HepG2 (cell line): Measurements from ENCODE around the gene SYS1. TPM values are rescaled to one million over a fixed set of nuclear protein-coding genes. Genes with fewer than 3 reads are reported as not detected.

ENCODE experiments used
- ARID5B ChIP-seq: IDR thresholded peaks from 2 replicates; pipeline ENCODE4 v1.4.0; 2020; ENCODE audit warnings: mild to moderate bottlenecking, missing genetic modification reagents
- ARNTL ChIP-seq: sonication (generic); formaldehyde crosslinking; IDR thresholded peaks from 2 replicates; pipeline ENCODE4 v1.4.0; 2020; ENCODE audit warnings: mild to moderate bottlenecking, missing genetic modification reagents
- BRF2 ChIP-seq: sonication (generic); formaldehyde crosslinking; IDR thresholded peaks from 2 replicates; pipeline ENCODE4 v1.8.1; 2022; ENCODE audit warnings: mild to moderate bottlenecking, missing genetic modification reagents
- CHCHD3 ChIP-seq: sonication (generic); formaldehyde crosslinking; IDR thresholded peaks from 2 replicates; pipeline ENCODE4 v1.8.0; 2022; ENCODE audit warnings: mild to moderate bottlenecking, missing genetic modification reagents, moderate library complexity
- EP300 ChIP-seq, 3 experiments: sonication (generic) in 1 of 3; formaldehyde crosslinking in 1 of 3; IDR thresholded peaks; 2 replicates each; pipeline versions ENCODE4 v1.5.1 to v1.6.1; 2011 to 2020; ENCODE audit warnings: low read depth in 2 of 3, low read length in 2 of 3, borderline replicate concordance in 1 of 3, improper control_type of control experiment in 1 of 3, mild to moderate bottlenecking in 1 of 3, missing genetic modification reagents in 1 of 3, moderate library complexity in 1 of 3
- FOXP4 ChIP-seq: sonication (generic); formaldehyde crosslinking; IDR thresholded peaks from 2 replicates; pipeline ENCODE4 v1.4.0; 2020; ENCODE audit warnings: missing genetic modification reagents
- HDAC6 ChIP-seq: fragments of 200-600 bp; sonication (generic); IDR thresholded peaks from 2 replicates; pipeline ENCODE4 v1.7.0; 2017; ENCODE audit warnings: mild to moderate bottlenecking, antibody characterized with exemption, low read length, low read depth
- PBX2 ChIP-seq: IDR thresholded peaks from 2 replicates; pipeline ENCODE4 v1.6.1; 2016; ENCODE audit warnings: control low read depth
- RFX5 ChIP-seq: IDR thresholded peaks from 2 replicates; pipeline ENCODE4 v1.6.1; 2011; ENCODE audit warnings: low read depth, low read length, improper control_type of control experiment
- SPEN ChIP-seq: sonication (generic); formaldehyde crosslinking; IDR thresholded peaks from 2 replicates; pipeline ENCODE4 v1.5.1; 2020; ENCODE audit warnings: low read depth, mild to moderate bottlenecking, missing genetic modification reagents
- SRSF9 ChIP-seq: fragments of 200-400 bp; formaldehyde crosslinking; IDR thresholded peaks from 2 replicates; pipeline ENCODE4 v1.6.1; 2018; ENCODE audit warnings: borderline replicate concordance, mild to moderate bottlenecking, low read depth, low read length; ENCODE audit not compliant: insufficient read depth, poor library complexity, severe bottlenecking
- TOPORS ChIP-seq: sonication (generic); formaldehyde crosslinking; IDR thresholded peaks from 2 replicates; pipeline ENCODE4 v1.8.0; 2023; ENCODE audit warnings: mild to moderate bottlenecking, missing genetic modification reagents
- ZBTB10 ChIP-seq: sonication (generic); formaldehyde crosslinking; IDR thresholded peaks from 2 replicates; pipeline ENCODE4 v1.4.0; 2020; ENCODE audit warnings: missing genetic modification reagents, borderline replicate concordance
- ZFP37 ChIP-seq: sonication (generic); formaldehyde crosslinking; IDR thresholded peaks from 2 replicates; pipeline ENCODE4 v1.4.0; 2020; ENCODE audit warnings: missing genetic modification reagents, borderline replicate concordance
- ZSCAN30 ChIP-seq: sonication (generic); formaldehyde crosslinking; IDR thresholded peaks from 2 replicates; pipeline ENCODE4 v1.5.0; 2020; ENCODE audit warnings: mild to moderate bottlenecking, missing genetic modification reagents
- polyA plus RNA-seq, 8 experiments: library from polyadenylated mRNA; depleted of rRNA in 3 of 8; stranded (reverse) in 7 of 8; unstranded in 1 of 8; fragments of >200 nt; fragmentation: Illumina TruSeq in 4 of 8; extraction: Trizol in 4 of 8; gene quantifications; 2 replicates each; pipeline versions ENCODE4 v1.2.1 to v1.2.3, GENCODE V29; 2011 to 2016; ENCODE audit warnings: low read depth in 4 of 8, missing spikeins in 1 of 8, mixed read lengths in 1 of 8; ENCODE audit not compliant: insufficient read depth in 1 of 8
- total RNA-seq, 5 experiments: library from RNA; depleted of rRNA; stranded (reverse); fragments of >200 nt; fragmentation: Illumina TruSeq; extraction: Trizol; gene quantifications; 2 replicates each; pipeline ENCODE4 v1.2.3, GENCODE V29; 2016; ENCODE audit warnings: low read depth in 1 of 5

SYS1 gene
- total and polyA plus RNA-seq, 2 of the 13 experiments (the other 11 are each of a cell fraction or from before 2014, with no cell fraction given): 38.3 to 65.6 TPM

- TF ChIP-seq TOPORS (CRISPR knock-in tag) (no peak; the same call in 1 of the 2 replicates), SRSF9 (no peak), EP300 (IDR thresholded peaks at IDR 0.05; ENCODE audit: low read depth in 2 of 2, low read length in 2 of 2) (peak; percentile 8 to 29; a peak in 3 of 4 replicates), EP300 (CRISPR knock-in tag; IDR thresholded peaks at IDR 0.05; ENCODE audit: borderline replicate concordance) (peak; percentile 77), ARNTL (CRISPR knock-in tag) (peak; percentile 94), FOXP4 (CRISPR knock-in tag) (peak; percentile 56), CHCHD3 (peak; percentile 65; the same call in 1 of the 2 replicates), BRF2 (CRISPR knock-in tag) (no peak), ZFP37 (CRISPR knock-in tag) (no peak), PBX2 (CRISPR knock-in tag) (peak; percentile 58; the same call in 1 of the 2 replicates), SPEN (peak; percentile 95), ZBTB10 (CRISPR knock-in tag) (0 out of 2 replicates have a peak, but pooled peaks have one; percentile 52), ZSCAN30 (CRISPR knock-in tag) (no peak), HDAC6 (no peak), ARID5B (CRISPR knock-in tag) (peak; percentile 80), RFX5 (peak; percentile 51; the same call in 1 of the 2 replicates)
Observed at GRCh38 chr20:45362804-45363610, at the start of gene SYS1 (continued).
